HUES6 (cell line): ENCODE measurements around the gene GTF2B.
"Not testable (repeated sequence)": the region's sequence is repeated elsewhere in the genome, so short reads cannot be mapped to it uniquely, and the experiment has no call there.

Source experiments
- H3K27ac ChIP-seq: 2 replicates; pipeline ENCODE4 v1.7.0; 2013; ENCODE audit warnings: low read depth, mild to moderate bottlenecking, low read length, inconsistent platforms
- H3K27me3 ChIP-seq: 2 replicates; pipeline ENCODE4 v1.6.1; 2013; ENCODE audit warnings: low read length; ENCODE audit not compliant: control insufficient read depth, insufficient read depth
- H3K36me3 ChIP-seq: 2 replicates; pipeline ENCODE4 v1.6.1; 2013; ENCODE audit warnings: low read length; ENCODE audit not compliant: control insufficient read depth, insufficient read depth
- H3K4me1 ChIP-seq: 2 replicates; pipeline ENCODE4 v1.6.1; 2013; ENCODE audit warnings: low read length; ENCODE audit not compliant: control insufficient read depth, insufficient read depth
- H3K4me3 ChIP-seq: 2 replicates; pipeline ENCODE4 v1.5.1; 2013; ENCODE audit warnings: low read depth, low read length
- H3K9ac ChIP-seq: one replicate; pipeline ENCODE4 v1.6.1; 2013; ENCODE audit warnings: mild to moderate bottlenecking, low read length
- H3K9me3 ChIP-seq: 2 replicates; pipeline ENCODE4 v1.6.1; 2013; ENCODE audit warnings: low read depth, low read length; ENCODE audit not compliant: control insufficient read depth, insufficient read depth

GTF2B gene

GRCh38 chr1:88885933-88886332 lies 5.4 kb downstream of the GTF2B start:
- Histone ChIP-seq H3K9ac (no peak overlapping the region), H3K36me3 (peaks cover 36% of the 10 kb centered on the region), H3K4me1 (peaks cover 5% of the 10 kb centered on the region; the same call in 1 of the 2 replicates), H3K4me3 (no peak overlapping the region), H3K27ac (no peak overlapping the region), H3K27me3 (no peaks in the 10 kb centered on the region), H3K9me3 (no peaks in the 10 kb centered on the region)

DNA sequence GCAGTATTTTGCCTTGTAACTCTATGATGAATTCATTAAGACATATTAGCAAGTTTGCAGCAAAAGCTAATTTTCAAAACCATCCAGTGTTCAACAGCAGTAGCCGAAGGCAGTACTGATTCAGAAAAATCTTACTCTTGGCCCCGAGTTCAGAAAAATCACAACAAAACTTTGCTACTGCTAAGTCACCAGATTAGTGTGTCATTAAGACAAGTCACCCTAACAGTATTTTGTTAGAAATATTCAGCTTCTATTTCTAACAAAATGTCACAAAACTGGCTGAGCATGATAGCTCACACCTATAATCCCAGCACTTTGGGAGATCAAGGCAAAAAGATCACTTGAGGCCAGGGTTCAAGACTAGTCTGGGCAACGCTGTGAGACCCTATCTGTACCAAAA lies 8.2 kb downstream of the GTF2B start:
- no peak overlapping the region for H3K27ac ChIP-seq
- H3K9me3 ChIP-seq = no peaks in the 10 kb centered on the region
- no peaks in the 10 kb centered on the region for H3K27me3 ChIP-seq
- H3K9ac ChIP-seq = no peak overlapping the region
- no peak overlapping the region for H3K4me3 ChIP-seq
- no peaks in the 10 kb centered on the region for H3K4me1 ChIP-seq
- H3K36me3 ChIP-seq = peaks cover 36% of the 10 kb centered on the region

DNA sequence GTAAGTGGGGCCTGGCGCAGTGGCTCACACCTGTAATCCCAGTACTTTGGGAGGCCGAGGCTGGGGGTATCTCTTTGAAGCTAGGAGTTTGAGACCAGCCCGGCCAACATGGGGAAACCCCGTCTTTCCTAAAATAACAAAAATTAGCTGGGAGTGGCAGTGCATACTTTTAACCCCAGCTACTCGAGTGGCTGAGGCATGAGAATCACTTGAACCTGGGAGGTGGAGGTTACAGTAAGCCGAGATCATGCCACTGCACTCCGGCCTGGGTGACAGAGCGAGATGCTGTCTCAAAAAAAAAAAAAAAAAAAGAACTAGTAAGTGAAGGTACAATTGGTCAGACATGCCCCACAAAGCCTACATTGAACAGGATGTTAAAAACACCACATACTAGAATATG lies 10.7 kb downstream of the GTF2B start:
- not testable (repeated sequence) for H3K27ac ChIP-seq, H3K9me3 ChIP-seq, H3K4me3 ChIP-seq, H3K4me1 ChIP-seq, H3K9ac ChIP-seq, H3K27me3 ChIP-seq
- peaks cover 22% of the 10 kb centered on the region for H3K36me3 ChIP-seq

GRCh38 chr1:88878731-88879130 lies 12.6 kb downstream of the GTF2B start:
- no peaks in the 10 kb centered on the region for H3K9me3 ChIP-seq
- no peak overlapping the region for H3K27ac ChIP-seq
- H3K4me1 ChIP-seq = no peaks in the 10 kb centered on the region
- peaks cover 10% of the 10 kb centered on the region for H3K36me3 ChIP-seq
- H3K9ac ChIP-seq = no peak overlapping the region
- H3K4me3 ChIP-seq = no peak overlapping the region
- no peaks in the 10 kb centered on the region for H3K27me3 ChIP-seq

- Histone ChIP-seq H3K27me3 (no peaks in the 10 kb centered on the region), H3K9me3 (no peaks in the 10 kb centered on the region), H3K36me3 (peaks cover 2% of the 10 kb centered on the region), H3K4me1 (no peaks in the 10 kb centered on the region), H3K27ac (no peak overlapping the region), H3K9ac (no peak overlapping the region), H3K4me3 (no peak overlapping the region)
These were observed 13.5 kb downstream of the GTF2B start for GRCh38 chr1:88877911-88878310.

- H3K4me3 ChIP-seq = no peak overlapping the region
- no peak overlapping the region for H3K9ac ChIP-seq
- H3K27ac ChIP-seq = no peak overlapping the region
- no peaks in the 10 kb centered on the region for H3K27me3 ChIP-seq
- no peaks in the 10 kb centered on the region for H3K9me3 ChIP-seq
- H3K4me1 ChIP-seq = no peaks in the 10 kb centered on the region
- H3K36me3 ChIP-seq = no peaks in the 10 kb centered on the region
These were observed 14.0 kb downstream of the GTF2B start for GRCh38 chr1:88877382-88877825.

DNA sequence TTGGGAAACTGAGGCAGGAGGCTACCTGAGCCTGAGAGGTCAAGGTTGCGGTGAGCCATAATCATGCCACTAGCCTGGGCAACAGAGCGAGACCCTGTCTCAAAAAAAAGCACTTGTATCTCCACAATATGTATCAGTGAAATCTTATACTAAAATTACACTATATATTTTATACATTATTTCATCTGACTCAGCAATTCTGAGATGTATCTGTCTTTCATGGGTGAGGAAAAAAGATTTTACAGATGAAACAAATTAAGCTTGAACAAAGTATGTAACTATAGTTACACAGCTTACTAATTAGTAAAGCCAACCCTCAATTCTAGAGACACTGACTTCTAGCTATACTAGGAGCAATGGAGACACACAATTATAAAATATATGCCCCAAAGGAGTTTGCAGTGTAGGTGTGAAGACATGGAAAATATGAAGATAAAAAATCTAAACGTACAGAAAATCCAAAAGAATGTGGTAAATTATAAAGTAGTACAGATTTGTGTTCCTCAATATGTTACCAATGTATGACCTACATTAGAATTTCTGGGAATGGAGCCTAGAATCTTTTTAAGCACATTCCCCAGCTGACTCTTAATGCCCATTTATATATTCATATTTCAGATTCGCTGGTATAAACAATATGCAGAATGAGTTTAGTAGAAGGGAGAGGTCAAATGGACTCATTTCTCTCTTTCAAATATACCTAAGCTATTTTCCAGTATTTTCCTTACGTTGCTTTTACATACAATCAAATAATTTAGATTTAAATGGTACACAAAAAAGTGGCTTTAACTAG lies 14.6 kb downstream of the GTF2B start:
- Histone ChIP-seq H3K9me3 (no peaks in the 10 kb centered on the region), H3K4me1 (no peaks in the 10 kb centered on the region), H3K36me3 (no peaks in the 10 kb centered on the region), H3K9ac (no peak overlapping the region), H3K27ac (no peak overlapping the region), H3K27me3 (no peaks in the 10 kb centered on the region), H3K4me3 (no peak overlapping the region)

GRCh38 chr1:88875595-88875994 lies 15.8 kb downstream of the GTF2B start:
- Histone ChIP-seq H3K9me3 (no peaks in the 10 kb centered on the region), H3K27me3 (no peaks in the 10 kb centered on the region), H3K4me1 (no peaks in the 10 kb centered on the region), H3K27ac (no peak overlapping the region), H3K4me3 (no peak overlapping the region), H3K36me3 (no peaks in the 10 kb centered on the region), H3K9ac (no peak overlapping the region)

DNA sequence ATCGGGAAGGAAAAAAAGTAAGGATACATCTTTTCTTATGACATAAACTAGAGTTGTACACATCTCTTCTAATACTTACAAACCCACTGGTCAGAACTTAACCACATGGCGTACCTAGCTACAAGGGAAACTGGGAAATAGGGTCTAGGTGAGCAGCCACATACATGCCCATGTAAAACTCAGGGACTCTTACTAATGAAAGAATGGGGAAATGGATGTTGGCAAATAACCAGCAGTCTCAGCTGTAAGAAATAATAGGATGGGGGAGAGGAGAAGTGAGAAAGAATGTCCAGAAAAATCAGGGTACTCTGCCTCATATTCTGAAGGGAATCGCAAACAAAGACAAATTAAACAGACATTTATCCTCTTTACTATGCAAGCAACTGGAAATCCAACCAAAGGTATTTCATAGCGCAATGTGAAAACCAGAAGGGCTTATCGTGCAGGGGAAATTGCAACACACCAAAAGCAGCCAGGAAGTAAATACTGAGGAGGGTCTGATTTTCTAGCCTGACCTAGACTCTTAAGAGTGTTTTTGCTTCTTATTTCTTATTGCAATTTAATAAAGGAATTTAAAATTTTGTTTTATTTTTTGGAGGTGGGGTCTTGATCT lies 17.5 kb downstream of the GTF2B start:
- H3K36me3 ChIP-seq = no peaks in the 10 kb centered on the region
- no peak overlapping the region for H3K27ac ChIP-seq
- no peaks in the 10 kb centered on the region for H3K9me3 ChIP-seq
- H3K27me3 ChIP-seq = no peaks in the 10 kb centered on the region
- no peak overlapping the region for H3K4me3 ChIP-seq
- no peaks in the 10 kb centered on the region for H3K4me1 ChIP-seq
- no peak overlapping the region for H3K9ac ChIP-seq

DNA sequence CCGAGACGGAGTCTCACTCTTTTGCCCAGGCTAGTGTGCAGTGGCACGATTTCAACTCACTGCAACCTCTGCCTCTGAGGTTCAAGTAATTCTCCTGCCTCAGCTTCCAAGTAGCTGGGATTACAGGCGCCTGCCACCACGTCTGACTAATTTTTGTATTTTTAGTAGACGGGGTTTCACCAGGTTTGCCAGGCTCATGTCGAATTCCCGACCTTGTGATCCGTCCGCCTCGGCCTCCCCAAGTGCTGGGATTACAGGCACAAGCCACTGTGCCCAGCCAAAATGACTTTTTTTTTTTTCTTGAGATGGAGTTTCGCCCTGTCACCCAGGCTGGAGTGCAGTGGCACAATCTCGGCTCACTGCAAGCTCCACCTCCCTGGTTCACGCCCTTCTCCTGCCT lies 21.7 kb downstream of the GTF2B start:
- not testable (repeated sequence) for H3K4me3 ChIP-seq, H3K9ac ChIP-seq, H3K27me3 ChIP-seq, H3K36me3 ChIP-seq, H3K27ac ChIP-seq, H3K4me1 ChIP-seq, H3K9me3 ChIP-seq

GRCh38 chr1:88867743-88868521 lies 23.4 kb downstream of the GTF2B start:
- no peak overlapping the region for H3K4me3 ChIP-seq
- H3K27me3 ChIP-seq = no peaks in the 10 kb centered on the region
- no peak overlapping the region for H3K27ac ChIP-seq
- H3K36me3 ChIP-seq = peaks cover 3% of the 10 kb centered on the region; the same call in 1 of the 2 replicates
- H3K9ac ChIP-seq = no peak overlapping the region
- no peaks in the 10 kb centered on the region for H3K4me1 ChIP-seq
- no peaks in the 10 kb centered on the region for H3K9me3 ChIP-seq
